Coronary artery (tissue), 2 donors: ENCODE results near the gene ZNF586.

ENCODE experiments used
- DNase-seq: peaks from one replicate; pipeline ENCODE4 v3.0.0-alpha.2; 2017; ENCODE audit warnings: low spot score
- H3K27ac ChIP-seq, 2 donors: fragments of 200-600 bp; sonication (generic); one replicate each; pipeline ENCODE4 v1.5.1; 2016 to 2019
- H3K4me3 ChIP-seq: fragments of 200-600 bp; sonication (generic); 2 replicates; pipeline ENCODE4 v1.5.1; 2016; ENCODE audit warnings: mild to moderate bottlenecking, moderate library complexity
- CTCF ChIP-seq: fragments of 200-600 bp; sonication (generic); IDR thresholded peaks from one replicate; pipeline ENCODE4 v1.5.1; 2019; ENCODE audit warnings: antibody characterized with exemption

ZNF586 gene

GRCh38 chr19:57748029-57748428 is 21.4 kb upstream of the ZNF586 start:
- no peak for DNase-seq
- H3K27ac ChIP-seq: no peak overlapping the region
- TF ChIP-seq CTCF: no peak
- peak overlapping the region; percentile 92 for H3K4me3 ChIP-seq

DNA sequence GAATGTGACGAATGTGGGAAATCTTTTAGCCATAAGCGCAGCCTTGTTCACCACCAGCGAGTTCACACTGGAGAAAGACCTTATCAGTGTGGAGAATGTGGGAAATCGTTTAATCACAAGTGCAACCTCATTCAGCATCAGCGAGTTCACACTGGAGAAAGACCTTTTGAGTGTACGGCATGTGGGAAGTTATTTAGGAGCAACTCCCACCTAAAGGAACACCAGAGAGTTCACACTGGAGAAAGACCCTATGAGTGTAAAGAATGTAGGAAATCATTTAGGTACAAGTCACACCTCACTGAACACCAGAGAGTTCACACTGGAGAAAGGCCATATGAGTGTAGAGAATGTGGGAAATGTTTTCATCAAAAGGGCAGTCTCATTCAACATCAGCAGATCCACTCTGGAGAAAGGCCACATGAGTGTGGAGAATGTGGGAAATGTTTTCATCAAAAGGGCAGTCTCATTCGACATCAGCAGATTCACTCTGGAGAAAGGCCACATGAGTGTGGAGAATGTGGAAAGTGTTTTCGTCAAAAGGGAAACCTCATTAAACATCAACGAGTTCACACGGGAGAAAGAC is 15.3 kb upstream of the ZNF586 start:
- no peak for DNase-seq
- Histone ChIP-seq H3K4me3 (peak overlapping the region; percentile 45), H3K27ac (no peak overlapping the region)
- no peak for TF ChIP-seq CTCF

GRCh38 chr19:57755031-57755430 is 14.4 kb upstream of the ZNF586 start:
- Histone ChIP-seq H3K27ac (no peak overlapping the region), H3K4me3 (peak overlapping the region; percentile 45)
- DNase-seq: no peak
- no peak for TF ChIP-seq CTCF

GRCh38 chr19:57757941-57758340 is 11.5 kb upstream of the ZNF586 start:
- Histone ChIP-seq H3K4me3 (no peak overlapping the region), H3K27ac (no peak overlapping the region)
- no peak for DNase-seq
- TF ChIP-seq CTCF: no peak

- no peak overlapping the region for H3K27ac ChIP-seq
- no peak for DNase-seq
- H3K4me3 ChIP-seq: no peak overlapping the region
- no peak for TF ChIP-seq CTCF
Measured at GRCh38 chr19:57759096-57759495, 10.4 kb upstream of the ZNF586 start.

DNA sequence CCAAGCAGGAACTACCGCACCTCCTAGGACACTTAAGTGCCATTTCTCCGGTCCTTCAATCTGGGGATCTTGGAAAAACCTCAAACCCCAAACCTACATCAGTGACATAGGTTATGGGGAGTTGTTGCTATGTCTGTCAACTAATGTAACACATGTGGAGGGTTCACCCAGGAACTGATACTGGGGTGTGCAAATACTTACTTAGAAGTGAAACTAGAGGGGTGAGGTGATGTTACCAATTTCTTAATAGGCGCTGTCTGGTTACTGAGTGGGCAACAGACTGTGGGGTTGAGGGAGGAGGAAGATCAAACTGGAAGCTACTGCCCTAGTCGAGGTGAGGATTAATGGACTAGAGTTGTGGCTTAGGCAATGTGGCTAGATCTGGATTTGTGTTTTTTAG is 1.9 kb downstream of the ZNF586 start:
- no peak for TF ChIP-seq CTCF
- no peak overlapping the region for H3K27ac ChIP-seq
- no peak for DNase-seq
- peak overlapping the region; percentile 78 for H3K4me3 ChIP-seq

GRCh38 chr19:57773488-57773887 is 4.0 kb downstream of the ZNF586 start:
- no peak overlapping the region for H3K27ac ChIP-seq
- TF ChIP-seq CTCF: no peak
- H3K4me3 ChIP-seq: no peak overlapping the region
- DNase-seq: no peak
